Measurements from ENCODE around the gene ALG12.
"Not testable (repeated sequence)": the region's sequence is repeated elsewhere in the genome, so short reads cannot be mapped to it uniquely, and the experiment has no call there.

The ALG12 gene

GRCh38 chr22:49949914-49950292 lies 31.7 kb upstream of the ALG12 start:
- Histone ChIP-seq H3K9ac (ENCODE audit: low read length) (no peak overlapping the region), H3K4me3 (ENCODE audit: low read length) (no peak overlapping the region), H3K4me1 (ENCODE audit: control insufficient read depth, insufficient read depth, low read length) (peaks cover 28% of the 10 kb centered on the region), H3K9me3 (ENCODE audit: control insufficient read depth, low read length) (no peaks in the 10 kb centered on the region), H3K27me3 (replicated peaks; ENCODE audit: control insufficient read depth, insufficient read depth, low read length) (no peaks in the 10 kb centered on the region), H3K36me3 (ENCODE audit: control insufficient read depth, insufficient read depth, low read length, severe bottlenecking) (no peaks in the 10 kb centered on the region)
- DNase-seq (ENCODE audit: low read depth), result no peak

DNA sequence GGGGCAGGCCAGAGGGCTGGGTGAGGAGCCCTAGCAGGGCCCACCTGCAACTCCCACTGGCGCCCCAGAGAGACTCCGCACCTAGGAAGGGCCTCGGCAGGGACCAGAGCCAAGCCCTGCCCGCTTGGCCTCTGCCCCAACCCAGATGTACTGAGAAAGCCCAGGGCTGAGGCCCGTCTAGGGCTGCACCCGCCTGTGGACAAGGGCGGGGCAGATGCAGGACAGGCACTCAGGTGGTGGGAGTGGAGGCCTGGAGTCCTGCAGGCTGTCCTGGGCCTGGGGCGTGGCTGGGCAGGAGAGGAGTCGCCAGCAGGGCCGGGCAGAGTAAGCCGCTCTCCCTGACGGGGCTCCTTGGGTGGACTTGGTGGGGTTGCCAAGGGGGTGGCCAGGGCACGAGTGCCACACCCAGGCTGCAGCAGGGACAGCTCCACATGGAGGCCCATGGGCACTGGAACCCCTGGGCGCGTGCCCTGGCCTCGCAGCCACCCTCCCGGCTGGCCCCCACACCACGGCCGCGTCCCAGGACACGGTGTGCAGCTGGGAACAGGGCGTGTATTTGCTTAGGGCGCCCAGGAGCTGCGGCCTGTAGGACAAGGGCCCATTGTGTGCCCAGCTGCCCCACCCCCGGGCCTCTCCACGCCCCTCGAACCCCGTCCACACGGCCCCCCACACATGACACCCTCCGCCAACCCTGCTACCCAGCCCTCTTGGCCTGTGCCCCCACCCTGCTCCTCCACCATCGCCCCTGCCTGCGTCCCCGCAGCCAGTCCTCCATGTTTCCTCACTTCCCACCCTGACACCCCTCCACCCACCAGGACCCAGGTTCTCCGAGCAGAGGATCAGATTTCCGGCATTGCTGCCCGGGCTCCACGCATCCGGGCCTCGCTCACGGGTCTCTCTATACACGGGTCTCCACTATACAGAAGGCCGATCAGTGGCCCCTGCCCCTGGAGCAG lies 31.0 kb upstream of the ALG12 start:
- H3K4me3 ChIP-seq (ENCODE audit: low read length), result no peak overlapping the region
- H3K4me1 ChIP-seq (ENCODE audit: control insufficient read depth, insufficient read depth, low read length), result peaks cover 21% of the 10 kb centered on the region
- H3K9ac ChIP-seq (ENCODE audit: low read length), result no peak overlapping the region
- H3K9me3 ChIP-seq (ENCODE audit: control insufficient read depth, low read length), result no peaks in the 10 kb centered on the region
- no peak for DNase-seq (ENCODE audit: low read depth)
- H3K27me3 ChIP-seq (replicated peaks; ENCODE audit: control insufficient read depth, insufficient read depth, low read length), result no peaks in the 10 kb centered on the region
- H3K36me3 ChIP-seq (ENCODE audit: control insufficient read depth, insufficient read depth, low read length, severe bottlenecking), result no peaks in the 10 kb centered on the region

DNA sequence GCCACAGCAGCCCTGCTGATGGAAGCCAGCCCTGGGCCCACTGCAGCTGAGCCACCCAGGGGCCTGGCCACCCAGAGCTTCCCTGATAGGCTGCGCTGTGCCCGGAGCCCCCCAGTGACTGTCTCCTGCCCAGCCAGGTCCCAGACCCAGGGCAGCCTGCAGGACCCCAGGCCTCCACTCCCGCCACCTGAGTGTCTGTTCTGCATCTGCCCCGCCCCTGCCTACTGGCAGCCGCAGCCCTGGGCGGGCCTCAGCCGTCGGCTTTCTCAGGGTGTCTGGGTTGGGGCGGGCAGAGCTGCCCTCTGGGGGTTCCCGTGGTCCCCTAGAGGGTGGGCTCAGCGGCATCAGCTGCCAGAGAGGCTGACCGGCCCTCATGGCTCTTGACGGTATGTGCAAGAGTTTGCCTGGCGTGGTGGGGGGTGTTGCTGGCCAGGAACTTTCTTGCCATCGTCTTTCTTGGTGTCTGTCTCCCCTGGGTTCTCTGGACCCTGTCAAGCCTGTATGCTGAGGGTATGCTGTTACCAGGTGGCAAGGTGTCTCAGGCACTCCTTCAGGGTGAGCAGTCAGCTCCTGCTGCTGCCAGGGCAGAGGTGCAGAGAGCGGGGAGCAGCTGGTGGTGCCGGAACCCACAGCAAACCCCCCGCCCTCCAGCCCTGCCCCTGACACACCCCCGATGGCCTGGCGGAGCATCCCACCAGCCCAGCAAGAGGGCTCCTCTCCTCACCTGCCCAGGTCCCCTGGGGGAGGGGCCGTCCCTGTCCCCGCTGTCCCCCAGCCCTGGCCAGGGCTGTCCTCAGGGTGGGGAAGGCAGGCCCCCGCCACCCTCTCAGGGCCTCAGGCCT lies 30.1 kb upstream of the ALG12 start:
- H3K4me3 ChIP-seq (ENCODE audit: low read length), result no peak overlapping the region
- H3K4me1 ChIP-seq (ENCODE audit: control insufficient read depth, insufficient read depth, low read length), result peaks cover 16% of the 10 kb centered on the region
- no peaks in the 10 kb centered on the region for H3K9me3 ChIP-seq (ENCODE audit: control insufficient read depth, low read length)
- no peak overlapping the region for H3K9ac ChIP-seq (ENCODE audit: low read length)
- no peaks in the 10 kb centered on the region for H3K27me3 ChIP-seq (replicated peaks; ENCODE audit: control insufficient read depth, insufficient read depth, low read length)
- no peaks in the 10 kb centered on the region for H3K36me3 ChIP-seq (ENCODE audit: control insufficient read depth, insufficient read depth, low read length, severe bottlenecking)
- DNase-seq (ENCODE audit: low read depth), result no peak

GRCh38 chr22:49947296-49947622 lies 29.0 kb upstream of the ALG12 start:
- Histone ChIP-seq H3K4me1 (ENCODE audit: control insufficient read depth, insufficient read depth, low read length) (peaks cover 7% of the 10 kb centered on the region), H3K36me3 (ENCODE audit: control insufficient read depth, insufficient read depth, low read length, severe bottlenecking) (no peaks in the 10 kb centered on the region), H3K27me3 (replicated peaks; ENCODE audit: control insufficient read depth, insufficient read depth, low read length) (no peaks in the 10 kb centered on the region), H3K9ac (ENCODE audit: low read length) (no peak overlapping the region), H3K4me3 (ENCODE audit: low read length) (no peak overlapping the region), H3K9me3 (ENCODE audit: control insufficient read depth, low read length) (no peaks in the 10 kb centered on the region)
- no peak for DNase-seq (ENCODE audit: low read depth)

DNA sequence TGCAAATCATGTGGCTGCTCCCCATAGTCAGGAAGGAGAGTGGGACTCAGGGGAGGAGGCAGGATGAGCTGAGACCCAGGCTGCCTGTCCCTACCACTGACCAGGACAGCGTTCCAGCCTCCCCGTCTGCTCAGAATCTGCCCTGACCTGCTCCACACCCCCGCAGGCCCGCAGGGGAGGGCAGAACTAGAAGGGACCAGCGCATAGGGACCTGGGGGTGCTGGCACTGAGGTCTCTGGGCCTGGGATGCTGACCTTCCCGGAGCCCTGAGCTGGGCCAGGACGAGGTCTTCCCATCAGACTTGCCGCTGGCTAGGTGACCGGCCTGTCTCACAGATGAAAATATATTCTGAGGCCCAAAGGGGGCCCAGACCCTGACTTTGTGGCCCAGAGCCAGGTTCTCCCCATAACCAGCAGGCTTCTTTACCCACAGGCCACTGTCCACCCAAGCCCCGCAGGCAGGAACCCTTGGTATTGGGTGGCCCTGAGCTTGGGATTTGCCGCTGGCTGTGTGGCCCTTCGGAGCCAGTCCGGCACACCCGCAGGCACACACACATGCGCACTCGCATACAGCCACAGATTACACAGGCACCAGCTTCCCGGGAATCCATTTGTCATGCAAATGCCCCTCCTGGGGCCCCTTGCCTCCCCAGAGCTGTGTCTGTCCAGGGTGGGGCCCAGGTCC lies 28.5 kb upstream of the ALG12 start:
- Histone ChIP-seq H3K9ac (ENCODE audit: low read length) (no peak overlapping the region), H3K27me3 (replicated peaks; ENCODE audit: control insufficient read depth, insufficient read depth, low read length) (no peaks in the 10 kb centered on the region), H3K4me1 (ENCODE audit: control insufficient read depth, insufficient read depth, low read length) (peaks cover 2% of the 10 kb centered on the region), H3K4me3 (ENCODE audit: low read length) (no peak overlapping the region), H3K36me3 (ENCODE audit: control insufficient read depth, insufficient read depth, low read length, severe bottlenecking) (no peaks in the 10 kb centered on the region), H3K9me3 (ENCODE audit: control insufficient read depth, low read length) (no peaks in the 10 kb centered on the region)
- no peak for DNase-seq (ENCODE audit: low read depth)

DNA sequence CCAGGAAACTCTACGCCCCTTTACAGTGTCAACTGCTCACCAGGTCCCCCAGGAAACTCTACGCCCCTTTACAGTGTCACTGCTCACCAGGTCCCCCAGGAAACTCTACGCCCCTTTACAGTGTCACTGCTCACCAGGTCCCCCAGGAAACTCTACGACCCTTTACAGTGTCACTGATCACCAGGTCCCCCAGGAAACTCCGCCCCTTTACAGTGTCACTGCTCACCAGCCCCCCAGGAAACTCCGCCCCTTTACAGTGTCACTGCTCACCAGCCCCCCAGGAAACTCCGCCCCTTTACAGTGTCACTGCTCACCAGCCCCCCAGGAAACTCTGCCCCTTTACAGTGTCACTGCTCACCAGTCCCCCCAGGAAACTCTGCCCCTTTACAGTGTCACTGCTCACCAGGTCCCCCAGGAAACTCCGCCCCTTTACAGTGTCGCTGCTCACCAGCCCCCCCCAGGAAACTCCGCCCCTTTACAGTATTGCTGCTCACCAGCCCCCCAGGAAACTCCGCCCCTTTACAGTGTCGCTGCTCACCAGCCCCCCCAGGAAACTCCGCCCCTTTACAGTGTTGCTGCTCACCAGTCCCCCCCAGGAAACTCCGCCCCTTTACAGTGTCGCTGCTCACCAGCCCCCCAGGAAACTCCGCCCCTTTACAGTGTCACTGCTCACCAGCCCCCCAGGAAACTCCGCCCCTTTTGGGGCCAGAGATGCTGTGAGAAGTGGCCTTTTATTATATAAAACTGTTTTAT lies 27.0 kb upstream of the ALG12 start:
- not testable (repeated sequence) for H3K4me3 ChIP-seq (ENCODE audit: low read length); H3K9ac ChIP-seq (ENCODE audit: low read length); H3K27me3 ChIP-seq (replicated peaks; ENCODE audit: control insufficient read depth, insufficient read depth, low read length); H3K4me1 ChIP-seq (ENCODE audit: control insufficient read depth, insufficient read depth, low read length); H3K36me3 ChIP-seq (ENCODE audit: control insufficient read depth, insufficient read depth, low read length, severe bottlenecking); H3K9me3 ChIP-seq (ENCODE audit: control insufficient read depth, low read length); DNase-seq (ENCODE audit: low read depth)

- Histone ChIP-seq H3K9me3 (ENCODE audit: control insufficient read depth, low read length) (no peaks in the 10 kb centered on the region), H3K36me3 (ENCODE audit: control insufficient read depth, insufficient read depth, low read length, severe bottlenecking) (no peaks in the 10 kb centered on the region), H3K4me1 (ENCODE audit: control insufficient read depth, insufficient read depth, low read length) (no peaks in the 10 kb centered on the region), H3K9ac (ENCODE audit: low read length) (no peak overlapping the region), H3K27me3 (replicated peaks; ENCODE audit: control insufficient read depth, insufficient read depth, low read length) (no peaks in the 10 kb centered on the region), H3K4me3 (ENCODE audit: low read length) (no peak overlapping the region)
- DNase-seq (ENCODE audit: low read depth), result no peak
Measured at GRCh38 chr22:49944399-49944891, 26.2 kb upstream of the ALG12 start.

GRCh38 chr22:49943771-49944398 lies 25.6 kb upstream of the ALG12 start:
- no peaks in the 10 kb centered on the region for H3K9me3 ChIP-seq (ENCODE audit: control insufficient read depth, low read length)
- no peak for DNase-seq (ENCODE audit: low read depth)
- no peaks in the 10 kb centered on the region for H3K4me1 ChIP-seq (ENCODE audit: control insufficient read depth, insufficient read depth, low read length)
- H3K9ac ChIP-seq (ENCODE audit: low read length), result no peak overlapping the region
- no peak overlapping the region for H3K4me3 ChIP-seq (ENCODE audit: low read length)
- H3K36me3 ChIP-seq (ENCODE audit: control insufficient read depth, insufficient read depth, low read length, severe bottlenecking), result no peaks in the 10 kb centered on the region
- no peaks in the 10 kb centered on the region for H3K27me3 ChIP-seq (replicated peaks; ENCODE audit: control insufficient read depth, insufficient read depth, low read length)

GRCh38 chr22:49943405-49943765 lies 25.1 kb upstream of the ALG12 start:
- H3K4me3 ChIP-seq (ENCODE audit: low read length), result no peak overlapping the region
- DNase-seq (ENCODE audit: low read depth), result no peak

GRCh38 chr22:49942565-49943404 lies 24.5 kb upstream of the ALG12 start:
- no peaks in the 10 kb centered on the region for H3K27me3 ChIP-seq (replicated peaks; ENCODE audit: control insufficient read depth, insufficient read depth, low read length)
- no peaks in the 10 kb centered on the region for H3K9me3 ChIP-seq (ENCODE audit: control insufficient read depth, low read length)
- no peak overlapping the region for H3K4me3 ChIP-seq (ENCODE audit: low read length)
- H3K9ac ChIP-seq (ENCODE audit: low read length), result no peak overlapping the region
- no peaks in the 10 kb centered on the region for H3K36me3 ChIP-seq (ENCODE audit: control insufficient read depth, insufficient read depth, low read length, severe bottlenecking)
- H3K4me1 ChIP-seq (ENCODE audit: control insufficient read depth, insufficient read depth, low read length), result no peaks in the 10 kb centered on the region
- no peak for DNase-seq (ENCODE audit: low read depth)

More at GRCh38 chr22:49943405-49943765, 25.1 kb upstream of the ALG12 start:
- no peak overlapping the region for H3K9ac ChIP-seq (ENCODE audit: low read length)
- H3K36me3 ChIP-seq (ENCODE audit: control insufficient read depth, insufficient read depth, low read length, severe bottlenecking), result no peaks in the 10 kb centered on the region
- H3K27me3 ChIP-seq (replicated peaks; ENCODE audit: control insufficient read depth, insufficient read depth, low read length), result no peaks in the 10 kb centered on the region
- H3K4me1 ChIP-seq (ENCODE audit: control insufficient read depth, insufficient read depth, low read length), result no peaks in the 10 kb centered on the region
- H3K9me3 ChIP-seq (ENCODE audit: control insufficient read depth, low read length), result no peaks in the 10 kb centered on the region

All from adipocyte (in vitro differentiated cells).